Measurements from ENCODE around the gene IL12A.

DNA sequence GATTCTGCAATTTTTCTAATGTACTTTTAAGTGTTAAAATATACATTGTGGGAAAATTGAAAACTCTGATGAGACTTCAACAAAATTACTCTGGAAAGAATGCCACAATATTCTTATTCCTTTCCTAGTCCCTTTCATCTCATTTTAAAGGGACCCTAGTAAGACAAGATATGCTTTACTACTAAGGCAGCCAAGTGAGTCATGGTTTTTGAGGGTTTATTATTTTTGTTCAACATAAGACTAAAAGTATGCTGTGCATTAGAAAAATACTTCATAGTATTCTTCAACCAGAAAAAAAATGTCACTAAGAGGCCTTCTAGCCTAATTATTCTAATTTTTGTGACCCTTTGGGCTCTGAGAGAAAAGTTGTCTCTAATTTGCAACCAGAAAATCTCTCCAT is 7.4 kb downstream of the IL12A start:
- no peak for TF ChIP-seq EZH2 (IDR thresholded peaks at IDR 0.05; ENCODE audit: insufficient read depth, low read length)
- TF ChIP-seq, protein P1, sequence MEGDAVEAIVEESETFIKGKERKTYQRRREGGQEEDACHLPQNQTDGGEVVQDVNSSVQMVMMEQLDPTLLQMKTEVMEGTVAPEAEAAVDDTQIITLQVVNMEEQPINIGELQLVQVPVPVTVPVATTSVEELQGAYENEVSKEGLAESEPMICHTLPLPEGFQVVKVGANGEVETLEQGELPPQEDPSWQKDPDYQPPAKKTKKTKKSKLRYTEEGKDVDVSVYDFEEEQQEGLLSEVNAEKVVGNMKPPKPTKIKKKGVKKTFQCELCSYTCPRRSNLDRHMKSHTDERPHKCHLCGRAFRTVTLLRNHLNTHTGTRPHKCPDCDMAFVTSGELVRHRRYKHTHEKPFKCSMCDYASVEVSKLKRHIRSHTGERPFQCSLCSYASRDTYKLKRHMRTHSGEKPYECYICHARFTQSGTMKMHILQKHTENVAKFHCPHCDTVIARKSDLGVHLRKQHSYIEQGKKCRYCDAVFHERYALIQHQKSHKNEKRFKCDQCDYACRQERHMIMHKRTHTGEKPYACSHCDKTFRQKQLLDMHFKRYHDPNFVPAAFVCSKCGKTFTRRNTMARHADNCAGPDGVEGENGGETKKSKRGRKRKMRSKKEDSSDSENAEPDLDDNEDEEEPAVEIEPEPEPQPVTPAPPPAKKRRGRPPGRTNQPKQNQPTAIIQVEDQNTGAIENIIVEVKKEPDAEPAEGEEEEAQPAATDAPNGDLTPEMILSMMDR (IDR thresholded peaks at IDR 0.05; ENCODE audit: insufficient read depth, low read depth, low read length) = no peak
